ENCODE results near the gene CCHCR1. TPM values are rescaled to one million over a fixed set of nuclear protein-coding genes. Genes with fewer than 3 reads are reported as not detected.

Gene CCHCR1
- total RNA-seq, 2 experiments from 2014 or later, result 36.1 to 36.7 TPM

- Mint-ChIP-seq H3K4me3 (no peak overlapping the region), H3K27ac (no peak overlapping the region), H3K27me3 (peaks cover 24% of the 10 kb centered on the region), H3K4me1 (no peaks in the 10 kb centered on the region), H3K36me3 (ENCODE audit: low read depth) (no peaks in the 10 kb centered on the region), H3K9me3 (no peaks in the 10 kb centered on the region)
- CTCF ChIA-PET, result interaction anchor here (0.9 to 5.0 kb wide), 4 partner anchors 10 to 29 kb away, joined by 3 to 30 read pairs (median 4); no protein-coding TSS in a partner anchor
- no peak for DNase-seq
- POLR2A ChIA-PET, result no interaction called here
Measured at GRCh38 chr6:31115941-31116560, 41.6 kb downstream of the CCHCR1 start.

GRCh38 chr6:31114970-31115849 is 42.4 kb downstream of the CCHCR1 start:
- no peak overlapping the region for H3K4me3 Mint-ChIP-seq
- H3K4me1 Mint-ChIP-seq, result no peaks in the 10 kb centered on the region
- no peaks in the 10 kb centered on the region for H3K36me3 Mint-ChIP-seq (ENCODE audit: low read depth)
- no peak for DNase-seq
- H3K27ac Mint-ChIP-seq, result no peak overlapping the region
- POLR2A ChIA-PET, result no interaction called here
- CTCF ChIA-PET, result interaction anchor here (0.9 to 5.0 kb wide), 4 partner anchors 11 to 28 kb away, joined by 3 to 30 read pairs (median 4); no protein-coding TSS in a partner anchor
- no peaks in the 10 kb centered on the region for H3K9me3 Mint-ChIP-seq
- H3K27me3 Mint-ChIP-seq, result peaks cover 29% of the 10 kb centered on the region

- ChIA-PET POLR2A (no interaction called here), CTCF (interaction anchor here (5.0 kb wide), 1 partner anchor 15 kb away, joined by 30 read pairs; no protein-coding TSS in a partner anchor)
- Mint-ChIP-seq H3K36me3 (ENCODE audit: low read depth) (no peaks in the 10 kb centered on the region), H3K27ac (no peak within 1 kb of the TSS), H3K4me3 (no peak within 1 kb of the TSS), H3K9me3 (no peaks in the 10 kb centered on the region), H3K4me1 (no peaks in the 10 kb centered on the region), H3K27me3 (peaks cover 36% of the 10 kb centered on the region)
- DNase-seq, result no peak
Measured at GRCh38 chr6:31114541-31114878, 43.1 kb downstream of the CCHCR1 start, which contains the start of gene PSORS1C1. TSS of gene PSORS1C1 (plus strand) at chr6:31114800. CDS start at chr6:31129633, 14,833 bp downstream.

GRCh38 chr6:31113861-31114540 is 43.6 kb downstream of the CCHCR1 start:
- H3K4me1 Mint-ChIP-seq, result no peaks in the 10 kb centered on the region
- POLR2A ChIA-PET, result no interaction called here

GRCh38 chr6:31112478-31112877 is 45.1 kb downstream of the CCHCR1 start, which contains the start of gene C6orf15:
TSS of gene C6orf15 (minus strand) at chr6:31112575. CDS start at chr6:31112555, 20 bp downstream.
- no peaks in the 10 kb centered on the region for H3K36me3 Mint-ChIP-seq (ENCODE audit: low read depth)
- no peaks in the 10 kb centered on the region for H3K4me1 Mint-ChIP-seq
- CTCF ChIA-PET, result interaction anchor here (1.5 kb wide), 1 partner anchor 25 kb away, joined by 4 read pairs; no protein-coding TSS in a partner anchor
- no peaks in the 10 kb centered on the region for H3K9me3 Mint-ChIP-seq
- POLR2A ChIA-PET, result no interaction called here
- no peak within 1 kb of the TSS for H3K4me3 Mint-ChIP-seq
- H3K27ac Mint-ChIP-seq, result no peak within 1 kb of the TSS
- peaks cover 33% of the 10 kb centered on the region for H3K27me3 Mint-ChIP-seq
- no peak for DNase-seq

More at GRCh38 chr6:31113861-31114540, 43.6 kb downstream of the CCHCR1 start:
- Mint-ChIP-seq H3K27me3 (peaks cover 35% of the 10 kb centered on the region), H3K36me3 (ENCODE audit: low read depth) (no peaks in the 10 kb centered on the region), H3K27ac (no peak overlapping the region), H3K4me3 (no peak overlapping the region), H3K9me3 (no peaks in the 10 kb centered on the region)
- DNase-seq, result no peak
- CTCF ChIA-PET, result interaction anchor here (1.5 kb wide), 1 partner anchor 27 kb away, joined by 4 read pairs; no protein-coding TSS in a partner anchor

GRCh38 chr6:31111712-31112111 is 45.9 kb downstream of the CCHCR1 start:
- ChIA-PET POLR2A (no interaction called here), CTCF (no interaction called here)
- no peak for DNase-seq
- Mint-ChIP-seq H3K27ac (no peak overlapping the region), H3K36me3 (ENCODE audit: low read depth) (no peaks in the 10 kb centered on the region), H3K9me3 (no peaks in the 10 kb centered on the region), H3K4me1 (no peaks in the 10 kb centered on the region), H3K4me3 (no peak overlapping the region), H3K27me3 (peaks cover 32% of the 10 kb centered on the region)

- ChIA-PET POLR2A (no interaction called here), CTCF (no interaction called here)
- peaks cover 32% of the 10 kb centered on the region for H3K27me3 Mint-ChIP-seq
- H3K4me1 Mint-ChIP-seq, result no peaks in the 10 kb centered on the region
- H3K4me3 Mint-ChIP-seq, result no peak overlapping the region
- DNase-seq, result no peak
- H3K9me3 Mint-ChIP-seq, result no peaks in the 10 kb centered on the region
- H3K27ac Mint-ChIP-seq, result no peak overlapping the region
- no peaks in the 10 kb centered on the region for H3K36me3 Mint-ChIP-seq (ENCODE audit: low read depth)
Measured at GRCh38 chr6:31110825-31111582, 46.6 kb downstream of the CCHCR1 start.

- Mint-ChIP-seq H3K4me1 (no peaks in the 10 kb centered on the region), H3K4me3 (no peak overlapping the region), H3K27ac (no peak overlapping the region), H3K9me3 (no peaks in the 10 kb centered on the region), H3K27me3 (peaks cover 21% of the 10 kb centered on the region), H3K36me3 (ENCODE audit: low read depth) (no peaks in the 10 kb centered on the region)
- CTCF ChIA-PET, result no interaction called here
- POLR2A ChIA-PET, result no interaction called here
- DNase-seq, result no peak
Measured at GRCh38 chr6:31107052-31107451, 50.5 kb downstream of the CCHCR1 start.

- Mint-ChIP-seq H3K27me3 (peaks cover 10% of the 10 kb centered on the region), H3K36me3 (ENCODE audit: low read depth) (no peaks in the 10 kb centered on the region), H3K4me3 (no peak overlapping the region), H3K4me1 (no peaks in the 10 kb centered on the region), H3K27ac (no peak overlapping the region), H3K9me3 (no peaks in the 10 kb centered on the region)
- POLR2A ChIA-PET, result no interaction called here
- DNase-seq, result no peak
- CTCF ChIA-PET, result interaction anchor here (1.3 to 2.3 kb wide), 3 partner anchors 10 to 26 kb away, joined by 6 to 11 read pairs (median 9); no protein-coding TSS in a partner anchor
Measured at GRCh38 chr6:31103136-31103535, 54.5 kb downstream of the CCHCR1 start.

GRCh38 chr6:31098449-31098938 is 59.1 kb downstream of the CCHCR1 start:
- Mint-ChIP-seq H3K4me1 (peaks cover 27% of the 10 kb centered on the region), H3K27ac (no peak overlapping the region), H3K9me3 (no peaks in the 10 kb centered on the region), H3K36me3 (ENCODE audit: low read depth) (no peaks in the 10 kb centered on the region), H3K4me3 (no peak overlapping the region), H3K27me3 (peaks cover 8% of the 10 kb centered on the region)
- POLR2A ChIA-PET, result no interaction called here
- CTCF ChIA-PET, result interaction anchor here (1.3 kb wide), 1 partner anchor 11 kb away, joined by 3 read pairs; no protein-coding TSS in a partner anchor
- no peak for DNase-seq

- CTCF ChIA-PET, result interaction anchor here (0.7 to 2.0 kb wide), 2 partner anchors 9 to 666 kb away, joined by 3 to 6 read pairs; no protein-coding TSS in a partner anchor
- H3K9me3 Mint-ChIP-seq, result no peaks in the 10 kb centered on the region
- POLR2A ChIA-PET, result no interaction called here
Measured at GRCh38 chr6:31096656-31097055, 60.9 kb downstream of the CCHCR1 start.

GRCh38 chr6:31096215-31096614 is 61.4 kb downstream of the CCHCR1 start:
- CTCF ChIA-PET, result interaction anchor here (0.8 to 2.0 kb wide), 2 partner anchors 9 to 17 kb away, joined by 3 to 6 read pairs; no protein-coding TSS in a partner anchor
- Mint-ChIP-seq H3K4me1 (peaks cover 27% of the 10 kb centered on the region), H3K27ac (no peak overlapping the region), H3K27me3 (peaks cover 4% of the 10 kb centered on the region), H3K36me3 (ENCODE audit: low read depth) (no peaks in the 10 kb centered on the region), H3K4me3 (no peak overlapping the region), H3K9me3 (no peaks in the 10 kb centered on the region)
- POLR2A ChIA-PET, result no interaction called here
- no peak for DNase-seq

More at GRCh38 chr6:31096656-31097055, 60.9 kb downstream of the CCHCR1 start:
- no peak for DNase-seq
- Mint-ChIP-seq H3K36me3 (ENCODE audit: low read depth) (no peaks in the 10 kb centered on the region), H3K4me1 (peaks cover 27% of the 10 kb centered on the region), H3K27ac (no peak overlapping the region), H3K27me3 (peaks cover 4% of the 10 kb centered on the region), H3K4me3 (no peak overlapping the region)

All from activated CD4-positive, alpha-beta memory T cell treated with anti-CD3 and anti-CD28 coated beads, Interleukin-2, amount 10 ng/mL, durations not matched to agents 7 days and 5 days (primary cell).